IMR-90 (cell line): Measurements from ENCODE around the gene ATP11A. TPM values are rescaled to one million over a fixed set of nuclear protein-coding genes. Genes with fewer than 3 reads are reported as not detected.

ENCODE experiments used
- ATAC-seq: fragments of 200-7000 bp; cut with Tn5 transposase; 2 replicates; pipeline ENCODE4 v1.9.1; 2020; ENCODE audit warnings: low read depth, mild to moderate bottlenecking, moderate library complexity
- BruUV-seq: library from RNA; stranded (reverse); fragments of 400-500 nt; replicated peaks from 2 replicates; lab custom pipeline; 2021; lab: Mats Ljungman, UMichigan
- CTCF ChIA-PET: fragments of 300-600 bp; formaldehyde crosslinking; extraction: SDS; loops from one replicate; lab custom pipeline; 2021; ENCODE audit warnings: antibody characterized with exemption; lab: Yijun Ruan, JAX
- POLR2A ChIA-PET: fragments of 300-600 bp; sonication (Branson Sonifier 250); formaldehyde crosslinking; loops from one replicate; lab custom pipeline; 2022; ENCODE audit warnings: antibody characterized with exemption; ENCODE audit not compliant: unreplicated experiment; lab: Charles Lee
- DNase-seq: peaks from one replicate; pipeline ENCODE4 v3.0.0; 2013
- H2AFZ ChIP-seq: replicated peaks from 2 replicates; pipeline ENCODE3; 2013; ENCODE audit warnings: low read length, mild to moderate bottlenecking; ENCODE audit not compliant: poor library complexity
- H2AK5ac ChIP-seq: 2 replicates; pipeline ENCODE4 v1.6.1; 2013; ENCODE audit warnings: low read depth, low read length, inconsistent platforms
- H2AK9ac ChIP-seq: replicated peaks from 2 replicates; pipeline ENCODE3; 2013; ENCODE audit warnings: mild to moderate bottlenecking, low read depth, low read length, moderate library complexity; ENCODE audit not compliant: poor library complexity
- H2BK120ac ChIP-seq: 2 replicates; pipeline ENCODE4 v1.6.1; 2013; ENCODE audit warnings: low read depth, low read length, inconsistent platforms
- H2BK15ac ChIP-seq: 3 replicates; pipeline ENCODE4 v1.6.1; 2013; ENCODE audit warnings: low read depth, low read length, inconsistent platforms
- H2BK20ac ChIP-seq: 2 replicates; pipeline ENCODE4 v1.6.1; 2013; ENCODE audit warnings: low read depth, mild to moderate bottlenecking, inconsistent platforms, low read length, moderate library complexity
- H2BK5ac ChIP-seq: 2 replicates; pipeline ENCODE4 v1.6.1; 2013; ENCODE audit warnings: mild to moderate bottlenecking, low read depth, low read length, inconsistent platforms; ENCODE audit not compliant: poor library complexity, severe bottlenecking
- H3K14ac ChIP-seq: replicated peaks from 2 replicates; pipeline ENCODE4 v1.6.1; 2013; ENCODE audit warnings: low read depth, low read length, inconsistent platforms
- H3K18ac ChIP-seq: 2 replicates; pipeline ENCODE4 v1.6.1; 2013; ENCODE audit warnings: low read depth, low read length, control low read depth
- H3K23ac ChIP-seq: 2 replicates; pipeline ENCODE4 v1.6.1; 2013; ENCODE audit warnings: low read depth, low read length, inconsistent platforms
- H3K27ac ChIP-seq: 2 replicates; pipeline ENCODE4 v1.5.1; 2013; ENCODE audit warnings: mild to moderate bottlenecking, control low read depth, low read length; ENCODE audit not compliant: insufficient read depth
- H3K27me3 ChIP-seq: 2 replicates; pipeline ENCODE4 v1.6.1; 2013; ENCODE audit warnings: low read length; ENCODE audit not compliant: control insufficient read depth, insufficient read depth
- H3K36me3 ChIP-seq: 2 replicates; pipeline ENCODE4 v1.6.1; 2013; ENCODE audit warnings: low read length, mixed read lengths; ENCODE audit not compliant: control insufficient read depth, insufficient read depth
- H3K4ac ChIP-seq: 2 replicates; pipeline ENCODE4 v1.6.1; 2013; ENCODE audit warnings: low read depth, low read length, inconsistent platforms
- H3K4me1 ChIP-seq: 2 replicates; pipeline ENCODE4 v1.6.1; 2013; ENCODE audit warnings: low read length, mixed read lengths; ENCODE audit not compliant: control insufficient read depth, insufficient read depth
- H3K4me2 ChIP-seq: 2 replicates; pipeline ENCODE4 v1.6.1; 2013; ENCODE audit warnings: low read depth, mild to moderate bottlenecking, control low read depth, low read length, moderate library complexity
- H3K4me3 ChIP-seq: 2 replicates; pipeline ENCODE4 v1.5.1; 2013; ENCODE audit warnings: low read depth, mild to moderate bottlenecking, control low read depth, low read length, moderate library complexity; ENCODE audit not compliant: insufficient read depth
- H3K56ac ChIP-seq: 2 replicates; pipeline ENCODE4 v1.6.1; 2013; ENCODE audit warnings: low read length, inconsistent platforms; ENCODE audit not compliant: insufficient read depth; ENCODE audit errors: extremely low read depth
- H3K79me1 ChIP-seq, 2 experiments: 2 replicates each; pipeline ENCODE4 v1.6.1; 2013; ENCODE audit warnings: low read length in 2 of 2, inconsistent platforms in 1 of 2, low read depth in 1 of 2
- H3K9ac ChIP-seq: 2 replicates; pipeline ENCODE4 v1.6.1; 2013; ENCODE audit warnings: low read depth, low read length, control low read depth
- H3K9me1 ChIP-seq: 2 replicates; pipeline ENCODE4 v1.6.1; 2013; ENCODE audit warnings: low read length, inconsistent platforms; ENCODE audit not compliant: insufficient read depth
- H3K9me3 ChIP-seq: 2 replicates; pipeline ENCODE4 v1.6.1; 2013; ENCODE audit warnings: low read length; ENCODE audit not compliant: control insufficient read depth, insufficient read depth
- H4K20me1 ChIP-seq: 2 replicates; pipeline ENCODE4 v1.6.1; 2013; ENCODE audit warnings: low read length, inconsistent platforms; ENCODE audit not compliant: insufficient read depth
- H4K5ac ChIP-seq: 2 replicates; pipeline ENCODE4 v1.6.1; 2013; ENCODE audit warnings: mild to moderate bottlenecking, low read depth, low read length, control low read depth
- H4K8ac ChIP-seq, 2 experiments: 2 replicates each; pipeline ENCODE4 v1.6.1; 2013; ENCODE audit warnings: low read depth in 2 of 2, low read length in 2 of 2, control low read depth in 1 of 2, inconsistent platforms in 1 of 2
- H4K91ac ChIP-seq: 2 replicates; pipeline ENCODE4 v1.6.1; 2013; ENCODE audit warnings: low read depth, low read length, inconsistent platforms; ENCODE audit not compliant: insufficient read depth
- ELK1 ChIP-seq: fragments of 150-350 bp; IDR thresholded peaks from 2 replicates; pipeline ENCODE4 v1.6.1; 2016; ENCODE audit warnings: low read depth, mild to moderate bottlenecking, low read length, moderate library complexity, borderline replicate concordance
- MAFK ChIP-seq: IDR thresholded peaks from 2 replicates; pipeline ENCODE4 v1.6.1; 2012; ENCODE audit warnings: low read depth, low read length, improper control_type of control experiment
- SMC3 ChIP-seq: fragments of 150-350 bp; IDR thresholded peaks from 2 replicates; pipeline ENCODE4 v1.6.1; 2016; ENCODE audit warnings: low read depth, mild to moderate bottlenecking, antibody characterized with exemption, low read length, moderate library complexity
- WGBS, 2 experiments: methylation state at CpG; one replicate each; pipeline versions ENCODE4 v1.1.5 to v1.1.7; 2013; ENCODE audit warnings: missing lambda C conversion rate in 2 of 2; ENCODE audit not compliant: insufficient read length in 1 of 2; ENCODE audit errors: extremely low coverage in 2 of 2; 5-methylcytosine and 5-hydroxymethylcytosine counted together
- dilution Hi-C: fragments of 300-500 bp; cut with HindIII; formaldehyde crosslinking; loops from one replicate; pipeline ENCODE4 v1.14.3; 2018; ENCODE audit warnings: low sequenced_read_pairs; ENCODE audit not compliant: unreplicated experiment
- in situ Hi-C: fragments of 300-500 bp; cut with MboI; formaldehyde crosslinking; loops from 3 replicates; pipeline ENCODE4 v1.14.3; 2019; ENCODE audit warnings: low sequenced_read_pairs, inconsistent platforms, mixed read lengths
- intact Hi-C: fragments of 100-400 bp; cut with micrococcal nuclease; formaldehyde crosslinking; loops from 2 replicates; pipeline ENCODE4 v1.10.0; 2022
- polyA plus RNA-seq, 3 experiments: library from polyadenylated mRNA; depleted of rRNA; stranded (reverse); fragments of >200 nt; gene quantifications; 2 replicates each; pipeline ENCODE4 v1.2.3, GENCODE V29; 2012; ENCODE audit warnings: low replicate concordance in 1 of 3
- total RNA-seq: library from RNA; depleted of rRNA; stranded (reverse); fragments of >200 nt; gene quantifications from 2 replicates; pipeline ENCODE4 v1.2.3, GENCODE V29; 2012

Gene ATP11A
- total and polyA plus RNA-seq, 2 of the 4 experiments (the other 2 are of a cell fraction) = 8.4 to 12.0 TPM

GRCh38 chr13:112651750-112652511 is 37.9 kb upstream of the ATP11A start:
- Histone ChIP-seq H2AK5ac (no peak overlapping the region), H2AK9ac (no peak overlapping the region), H3K9me1 (no peaks in the 10 kb centered on the region), H3K9me3 (no peaks in the 10 kb centered on the region), H3K36me3 (no peaks in the 10 kb centered on the region), H2BK20ac (no peak overlapping the region), H3K4me2 (no peak overlapping the region), H4K20me1 (no peaks in the 10 kb centered on the region), H3K79me1 (no peaks in the 10 kb centered on the region), H4K91ac (no peak overlapping the region), H2BK15ac (no peak overlapping the region), H2BK5ac (no peak overlapping the region), H3K18ac (no peak overlapping the region), H3K23ac (no peak overlapping the region), H3K27ac (no peak overlapping the region), H2BK120ac (no peak overlapping the region), H3K56ac (no peak overlapping the region), H3K4ac (no peak overlapping the region), H3K9ac (no peak overlapping the region), H3K4me1 (no peaks in the 10 kb centered on the region; the same call in 1 of the 2 replicates), H3K4me3 (no peak overlapping the region), H3K14ac (no peak overlapping the region), H2AFZ (no peak overlapping the region), H3K27me3 (peaks cover 30% of the 10 kb centered on the region), H4K5ac (no peak overlapping the region), H4K8ac (no peak overlapping the region)
- no peak for DNase-seq
- no TSS peak for BruUV-seq
- dilution Hi-C loops = no loop called here
- peak; percentile 53; the same call in 1 of the 2 replicates for TF ChIP-seq MAFK
- no peak for TF ChIP-seq ELK1
- TF ChIP-seq SMC3 = no peak
- intact Hi-C loops = no loop called here
- no peak for ATAC-seq
- POLR2A ChIA-PET = no interaction called here
- no CpG with 5 or more reads among the region's 7 CpGs for WGBS, 2 experiments
- in situ Hi-C loops = no loop called here
- CTCF ChIA-PET = no interaction called here
